Smooth muscle cell (in vitro differentiated cells): ENCODE data around the gene POLR2M. TPM values are rescaled to one million over a fixed set of nuclear protein-coding genes. Genes with fewer than 3 reads are reported as not detected.

ENCODE experiments used
- DNase-seq: peaks from one replicate; lab custom pipeline; 2025; ENCODE audit not compliant: unreplicated experiment; lab: John Stamatoyannopoulos, UW
- H2AFZ ChIP-seq: fragments of 200-600 bp; sonication (generic); 2 replicates; pipeline ENCODE4 v1.6.0; 2016; ENCODE audit warnings: antibody characterized with exemption, low read depth, mild to moderate bottlenecking
- H3F3A ChIP-seq: fragments of 200-600 bp; sonication (generic); 2 replicates; pipeline ENCODE4 v1.6.0; 2017; ENCODE audit warnings: antibody characterized with exemption, low read depth
- H3K27ac ChIP-seq: fragments of 200-600 bp; sonication (generic); 2 replicates; pipeline ENCODE4 v1.5.1; 2016; ENCODE audit warnings: low read depth, mild to moderate bottlenecking
- H3K27me3 ChIP-seq: fragments of 200-600 bp; sonication (generic); 2 replicates; pipeline ENCODE4 v1.6.1; 2016; ENCODE audit warnings: low read depth, mild to moderate bottlenecking
- H3K36me3 ChIP-seq: fragments of 200-600 bp; sonication (generic); 2 replicates; pipeline ENCODE4 v1.5.1; 2016; ENCODE audit warnings: low read depth
- H3K4me1 ChIP-seq: fragments of 200-600 bp; sonication (generic); 2 replicates; pipeline ENCODE4 v1.5.1; 2016; ENCODE audit warnings: low read depth
- H3K4me2 ChIP-seq: fragments of 200-600 bp; sonication (generic); 2 replicates; pipeline ENCODE4 v1.6.0; 2016; ENCODE audit warnings: mild to moderate bottlenecking
- H3K4me3 ChIP-seq: fragments of 200-600 bp; sonication (generic); 2 replicates; pipeline ENCODE4 v1.5.1; 2016; ENCODE audit warnings: mild to moderate bottlenecking
- H3K79me2 ChIP-seq: fragments of 200-600 bp; sonication (generic); 2 replicates; pipeline ENCODE4 v1.6.0; 2016; ENCODE audit warnings: low read depth, mild to moderate bottlenecking
- H3K9ac ChIP-seq: fragments of 200-600 bp; sonication (generic); 2 replicates; pipeline ENCODE4 v1.6.0; 2016; ENCODE audit warnings: low read depth
- H3K9me3 ChIP-seq: fragments of 200-600 bp; sonication (generic); replicated peaks from 2 replicates; pipeline ENCODE4 v1.5.1; 2016; ENCODE audit warnings: low read depth
- H4K20me1 ChIP-seq: fragments of 200-600 bp; sonication (generic); 2 replicates; pipeline ENCODE4 v1.6.0; 2016; ENCODE audit warnings: low read depth
- WGBS: methylation state at CpG from one replicate; pipeline ENCODE4 v1.1.7; 2016; ENCODE audit warnings: low lambda C conversion rate; 5-methylcytosine and 5-hydroxymethylcytosine counted together
- polyA plus RNA-seq: library from polyadenylated mRNA; unstranded; fragments of >200 nt; fragmentation: Nextera tagmentation; extraction: Ambion mirVana; gene quantifications from 2 replicates; pipeline ENCODE4 v1.2.1, GENCODE V29; 2016
- total RNA-seq: library from RNA; depleted of rRNA; stranded (reverse); fragments of >200 nt; gene quantifications from 2 replicates; pipeline ENCODE4 v1.2.3, GENCODE V29; 2014
- TF ChIP-seq, protein P1 (sequence below): fragments of 200-600 bp; sonication (generic); IDR thresholded peaks from 2 replicates; pipeline ENCODE4 v1.5.1; 2017; ENCODE audit warnings: borderline replicate concordance, mild to moderate bottlenecking, antibody characterized with exemption; ENCODE audit not compliant: insufficient read depth, poor library complexity, severe bottlenecking

POLR2M gene
- total and polyA plus RNA-seq, 2 experiments from 2014 or later = 23.9 to 49.8 TPM

DNA sequence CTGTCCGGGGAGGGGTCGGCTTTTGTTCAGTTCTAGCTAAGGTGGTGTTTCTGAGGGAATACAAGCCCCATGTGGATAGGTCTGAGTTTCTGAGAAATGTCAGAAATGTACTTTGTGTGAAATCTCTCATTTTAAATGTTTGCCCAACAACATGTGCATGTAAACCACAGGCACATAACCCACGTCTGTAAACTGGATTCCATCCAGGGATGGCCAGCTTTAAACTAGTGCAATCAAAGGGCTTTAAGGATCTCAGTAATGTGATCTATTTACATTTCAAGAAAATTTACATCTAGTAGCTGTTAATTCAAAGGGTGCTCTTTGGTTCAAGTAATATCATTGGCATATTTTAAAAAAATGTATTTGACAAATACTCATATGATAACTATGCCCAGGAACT, 52.0 kb downstream of the POLR2M start:
- H3K9me3 ChIP-seq = no peaks in the 10 kb centered on the region
- no peaks in the 10 kb centered on the region for H3K79me2 ChIP-seq
- H3F3A ChIP-seq = no peaks in the 10 kb centered on the region
- H2AFZ ChIP-seq = no peak overlapping the region
- no peaks in the 10 kb centered on the region for H4K20me1 ChIP-seq
- H3K4me2 ChIP-seq = no peak overlapping the region
- TF ChIP-seq, protein P1, sequence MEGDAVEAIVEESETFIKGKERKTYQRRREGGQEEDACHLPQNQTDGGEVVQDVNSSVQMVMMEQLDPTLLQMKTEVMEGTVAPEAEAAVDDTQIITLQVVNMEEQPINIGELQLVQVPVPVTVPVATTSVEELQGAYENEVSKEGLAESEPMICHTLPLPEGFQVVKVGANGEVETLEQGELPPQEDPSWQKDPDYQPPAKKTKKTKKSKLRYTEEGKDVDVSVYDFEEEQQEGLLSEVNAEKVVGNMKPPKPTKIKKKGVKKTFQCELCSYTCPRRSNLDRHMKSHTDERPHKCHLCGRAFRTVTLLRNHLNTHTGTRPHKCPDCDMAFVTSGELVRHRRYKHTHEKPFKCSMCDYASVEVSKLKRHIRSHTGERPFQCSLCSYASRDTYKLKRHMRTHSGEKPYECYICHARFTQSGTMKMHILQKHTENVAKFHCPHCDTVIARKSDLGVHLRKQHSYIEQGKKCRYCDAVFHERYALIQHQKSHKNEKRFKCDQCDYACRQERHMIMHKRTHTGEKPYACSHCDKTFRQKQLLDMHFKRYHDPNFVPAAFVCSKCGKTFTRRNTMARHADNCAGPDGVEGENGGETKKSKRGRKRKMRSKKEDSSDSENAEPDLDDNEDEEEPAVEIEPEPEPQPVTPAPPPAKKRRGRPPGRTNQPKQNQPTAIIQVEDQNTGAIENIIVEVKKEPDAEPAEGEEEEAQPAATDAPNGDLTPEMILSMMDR = no peak
- H3K4me1 ChIP-seq = no peaks in the 10 kb centered on the region
- DNase-seq = no peak
- H3K27me3 ChIP-seq = no peaks in the 10 kb centered on the region
- WGBS = 72% methylated on average over 3 of the region's 3 CpGs
- no peak overlapping the region for H3K4me3 ChIP-seq
- no peak overlapping the region for H3K27ac ChIP-seq
- H3K36me3 ChIP-seq = no peaks in the 10 kb centered on the region
- no peak overlapping the region for H3K9ac ChIP-seq

DNA sequence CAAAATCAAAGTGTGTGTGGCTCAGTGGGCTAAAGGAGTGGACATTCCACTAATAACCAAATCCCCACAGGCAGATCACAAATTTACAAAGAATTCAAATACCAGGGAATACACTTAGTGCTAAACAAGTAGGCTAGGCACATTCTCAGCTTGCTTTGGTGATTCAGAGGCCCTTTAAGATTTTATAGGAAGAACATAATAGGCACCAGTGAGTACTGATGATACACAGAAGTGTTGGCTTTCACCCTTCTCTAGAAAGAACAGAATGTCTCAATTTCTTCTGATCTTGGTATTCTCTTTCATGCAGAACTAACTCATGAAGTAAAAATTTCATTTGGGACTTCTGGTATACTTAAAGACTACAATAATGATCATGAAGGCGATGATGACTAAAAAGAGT, 55.0 kb downstream of the POLR2M start:
- DNase-seq = no peak
- no peaks in the 10 kb centered on the region for H3K36me3 ChIP-seq
- TF ChIP-seq, protein P1 = no peak
- H3K9ac ChIP-seq = no peak overlapping the region
- H4K20me1 ChIP-seq = no peaks in the 10 kb centered on the region
- no peaks in the 10 kb centered on the region for H3K9me3 ChIP-seq
- H3F3A ChIP-seq = no peaks in the 10 kb centered on the region
- no peak overlapping the region for H3K27ac ChIP-seq
- no peaks in the 10 kb centered on the region for H3K79me2 ChIP-seq
- H2AFZ ChIP-seq = no peak overlapping the region
- H3K4me2 ChIP-seq = no peak overlapping the region
- no peaks in the 10 kb centered on the region for H3K4me1 ChIP-seq
- H3K4me3 ChIP-seq = no peak overlapping the region
- 91% methylated on average over 1 of the region's 1 CpG for WGBS
- no peaks in the 10 kb centered on the region for H3K27me3 ChIP-seq

DNA sequence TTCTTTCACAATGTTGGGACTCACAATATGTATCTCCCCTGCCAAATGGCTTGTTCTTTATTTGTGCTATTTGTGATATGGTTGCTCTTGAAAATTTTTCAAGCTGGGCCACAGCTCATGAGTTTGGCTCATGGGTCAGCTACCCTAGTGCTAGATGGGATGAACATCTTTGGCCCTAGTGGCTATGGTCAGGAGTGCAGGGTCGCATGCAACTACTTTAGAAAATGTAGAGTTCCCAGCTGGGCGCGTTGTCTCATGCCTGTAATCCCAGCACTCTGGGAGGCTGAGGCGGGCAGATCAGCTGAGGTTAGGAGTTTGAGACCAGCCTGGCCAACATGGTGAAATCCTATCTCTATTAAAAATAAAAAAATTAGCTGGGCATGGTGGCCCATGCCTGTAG, 55.8 kb downstream of the POLR2M start:
- TF ChIP-seq, protein P1 = no peak
- H3K27ac ChIP-seq = no peak overlapping the region
- no peaks in the 10 kb centered on the region for H4K20me1 ChIP-seq
- H3K9ac ChIP-seq = no peak overlapping the region
- no peaks in the 10 kb centered on the region for H3K36me3 ChIP-seq
- no peaks in the 10 kb centered on the region for H3K4me1 ChIP-seq
- no peaks in the 10 kb centered on the region for H3K9me3 ChIP-seq
- no peaks in the 10 kb centered on the region for H3F3A ChIP-seq
- 96% methylated on average over 4 of the region's 4 CpGs for WGBS
- DNase-seq = no peak
- no peak overlapping the region for H3K4me2 ChIP-seq
- H3K27me3 ChIP-seq = no peaks in the 10 kb centered on the region
- H3K79me2 ChIP-seq = no peaks in the 10 kb centered on the region
- no peak overlapping the region for H3K4me3 ChIP-seq
- no peak overlapping the region for H2AFZ ChIP-seq

DNA sequence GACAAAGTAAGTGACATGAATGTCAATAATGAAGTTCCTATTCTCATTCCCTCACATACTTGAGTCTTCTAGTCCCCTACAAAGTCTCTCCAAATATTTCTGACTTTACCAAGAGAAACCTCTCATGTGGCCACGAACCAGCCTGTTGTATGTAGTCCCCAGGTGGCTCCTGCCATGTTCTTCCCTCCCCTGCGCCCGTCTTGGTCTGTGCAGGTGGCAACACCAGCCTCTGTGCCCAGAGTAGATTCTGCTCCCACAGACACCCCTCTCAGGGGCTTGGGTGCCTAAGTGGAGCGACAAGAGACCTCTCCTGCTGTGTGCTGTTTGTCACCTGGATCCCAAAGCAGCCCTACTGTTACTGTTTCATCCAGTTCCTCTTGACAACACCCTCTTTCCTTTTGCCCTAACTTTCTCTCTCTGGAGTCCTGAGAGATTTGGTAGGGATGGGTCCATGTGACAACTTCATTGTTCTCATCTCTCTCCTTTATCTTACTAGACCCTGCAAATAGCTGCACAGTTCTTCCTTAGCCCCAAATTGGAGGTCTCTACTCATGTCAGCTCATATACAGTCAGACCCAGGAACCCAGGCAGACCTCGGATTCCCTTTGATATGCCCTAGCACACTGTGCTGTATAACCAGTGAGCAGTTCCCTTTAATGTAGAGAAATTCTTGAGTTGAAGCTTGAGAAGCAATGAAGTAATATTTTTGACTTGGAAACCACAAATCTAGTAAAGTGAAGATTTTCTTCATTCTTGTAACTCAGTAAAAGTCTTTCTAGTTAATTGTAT, 56.9 kb downstream of the POLR2M start:
- no peak for DNase-seq
- Histone ChIP-seq H3K9ac (no peak overlapping the region), H3K4me1 (no peaks in the 10 kb centered on the region), H3K36me3 (no peaks in the 10 kb centered on the region), H3K79me2 (no peaks in the 10 kb centered on the region), H3K4me3 (no peak overlapping the region), H3K27me3 (no peaks in the 10 kb centered on the region), H3K4me2 (no peak overlapping the region), H3F3A (no peaks in the 10 kb centered on the region), H2AFZ (no peak overlapping the region), H3K9me3 (no peaks in the 10 kb centered on the region), H3K27ac (no peak overlapping the region), H4K20me1 (no peaks in the 10 kb centered on the region)
- 89% methylated on average over 5 of the region's 5 CpGs for WGBS
- TF ChIP-seq, protein P1 = no peak
